SK-N-SH treated with all-trans-retinoic acid at 6 μM for 48 hours (cell line): ENCODE results near the gene DENND2A.
A peak's percentile ranks its signal among the peaks of the same experiment; 100 is the strongest.

Source experiments
- ATAC-seq: fragments of 200-7000 bp; cut with Tn5 transposase; 3 replicates; pipeline ENCODE4 v1.9.1; 2020; ENCODE audit warnings: mild to moderate bottlenecking, moderate library complexity
- ARNTL ChIP-seq: fragments of 450-650 bp; formaldehyde crosslinking; IDR thresholded peaks from 2 replicates; pipeline ENCODE4 v1.5.0; 2020; ENCODE audit warnings: low read depth, mild to moderate bottlenecking, moderate library complexity, borderline replicate concordance
- BACH2 ChIP-seq: fragments of 250-450 bp; sonication (Bioruptor Pico); IDR thresholded peaks from 2 replicates; pipeline ENCODE4 v1.9.0; 2021; ENCODE audit warnings: mild to moderate bottlenecking, borderline replicate concordance
- CREB5 ChIP-seq: fragments of 250-450 bp; sonication (Bioruptor Pico); IDR thresholded peaks from 2 replicates; pipeline ENCODE4 v1.5.1; 2020; ENCODE audit warnings: low read depth, mild to moderate bottlenecking, moderate library complexity
- ESRRG ChIP-seq: fragments of 250-450 bp; sonication (Bioruptor Pico); IDR thresholded peaks from 2 replicates; pipeline ENCODE4 v1.6.1; 2021; ENCODE audit warnings: mild to moderate bottlenecking
- GLIS3 ChIP-seq: fragments of 250-450 bp; sonication (Bioruptor Pico); IDR thresholded peaks from 2 replicates; pipeline ENCODE4 v1.5.0; 2020; ENCODE audit warnings: mild to moderate bottlenecking, moderate library complexity
- ISL1 ChIP-seq: fragments of 250-450 bp; sonication (Bioruptor Pico); IDR thresholded peaks from 2 replicates; pipeline ENCODE4 v2.1.2; 2022; ENCODE audit warnings: mild to moderate bottlenecking, moderate library complexity
- OSR1 ChIP-seq: fragments of 250-450 bp; sonication (Bioruptor Pico); IDR thresholded peaks from 2 replicates; pipeline ENCODE4 v1.8.0; 2022; ENCODE audit warnings: moderate library complexity, mild to moderate bottlenecking, inconsistent platforms
- PPARA ChIP-seq: fragments of 250-450 bp; sonication (Bioruptor Pico); IDR thresholded peaks from 2 replicates; pipeline ENCODE4 v1.5.0; 2020; ENCODE audit warnings: mild to moderate bottlenecking, borderline replicate concordance
- RARB ChIP-seq: fragments of 250-450 bp; sonication (Bioruptor Pico); IDR thresholded peaks from 2 replicates; pipeline ENCODE4 v1.8.0; 2021; ENCODE audit warnings: mild to moderate bottlenecking, moderate library complexity
- TCF4 ChIP-seq: fragments of 250-450 bp; sonication (Bioruptor Pico); IDR thresholded peaks from 2 replicates; pipeline ENCODE4 v1.8.0; 2021; ENCODE audit warnings: mild to moderate bottlenecking, moderate library complexity, borderline replicate concordance
- TOX ChIP-seq: fragments of 250-450 bp; sonication (Bioruptor Pico); IDR thresholded peaks from 2 replicates; pipeline ENCODE4 v1.8.0; 2021; ENCODE audit warnings: mild to moderate bottlenecking, moderate library complexity, borderline replicate concordance
- ZC3H10 ChIP-seq: fragments of 250-450 bp; sonication (Bioruptor Pico); IDR thresholded peaks from 2 replicates; pipeline ENCODE4 v1.5.1; 2021; ENCODE audit warnings: mild to moderate bottlenecking, moderate library complexity
- ZFP3 ChIP-seq: fragments of 250-450 bp; sonication (Bioruptor Pico); IDR thresholded peaks from 2 replicates; pipeline ENCODE4 v1.5.0; 2020; ENCODE audit warnings: mild to moderate bottlenecking, moderate library complexity
- ZFP30 ChIP-seq: fragments of 450-650 bp; formaldehyde crosslinking; IDR thresholded peaks from 2 replicates; pipeline ENCODE4 v1.5.0; 2022; ENCODE audit warnings: mild to moderate bottlenecking, moderate library complexity
- ZNF565 ChIP-seq: fragments of 450-650 bp; formaldehyde crosslinking; conservative IDR thresholded peaks from 2 replicates; pipeline ENCODE4 v1.5.0; 2020; ENCODE audit warnings: low read depth, mild to moderate bottlenecking, moderate library complexity
- ZNF70 ChIP-seq: fragments of 450-650 bp; formaldehyde crosslinking; IDR thresholded peaks from 2 replicates; pipeline ENCODE4 v1.5.0; 2020; ENCODE audit warnings: mild to moderate bottlenecking, moderate library complexity
- ZNF8 ChIP-seq: fragments of 450-650 bp; formaldehyde crosslinking; IDR thresholded peaks from 2 replicates; pipeline ENCODE4 v1.5.0; 2020; ENCODE audit warnings: mild to moderate bottlenecking, moderate library complexity
- TF ChIP-seq, protein P1 (sequence below): fragments of 250-450 bp; sonication (Bioruptor Pico); IDR thresholded peaks from 2 replicates; pipeline ENCODE4 v1.5.1; 2021; ENCODE audit warnings: mild to moderate bottlenecking, moderate library complexity
- TF ChIP-seq, protein P2 (sequence below): fragments of 250-450 bp; sonication (Bioruptor Pico); IDR thresholded peaks from 2 replicates; pipeline ENCODE4 v1.8.0; 2020; ENCODE audit warnings: mild to moderate bottlenecking, moderate library complexity, borderline replicate concordance
- TF ChIP-seq, protein P3 (sequence below): fragments of 250-450 bp; sonication (Bioruptor Pico); IDR thresholded peaks from 2 replicates; pipeline ENCODE4 v1.8.0; 2021; ENCODE audit warnings: low read depth, mild to moderate bottlenecking, moderate library complexity, borderline replicate concordance
- TF ChIP-seq, protein P4 (sequence below): fragments of 250-450 bp; sonication (Bioruptor Pico); IDR thresholded peaks from 2 replicates; pipeline ENCODE4 v1.5.0; 2020; ENCODE audit warnings: mild to moderate bottlenecking, moderate library complexity

DENND2A gene

GRCh38 chr7:140519007-140519399 lies 121.6 kb downstream of the DENND2A start:
- no peak for ATAC-seq
- TF ChIP-seq, protein P1, sequence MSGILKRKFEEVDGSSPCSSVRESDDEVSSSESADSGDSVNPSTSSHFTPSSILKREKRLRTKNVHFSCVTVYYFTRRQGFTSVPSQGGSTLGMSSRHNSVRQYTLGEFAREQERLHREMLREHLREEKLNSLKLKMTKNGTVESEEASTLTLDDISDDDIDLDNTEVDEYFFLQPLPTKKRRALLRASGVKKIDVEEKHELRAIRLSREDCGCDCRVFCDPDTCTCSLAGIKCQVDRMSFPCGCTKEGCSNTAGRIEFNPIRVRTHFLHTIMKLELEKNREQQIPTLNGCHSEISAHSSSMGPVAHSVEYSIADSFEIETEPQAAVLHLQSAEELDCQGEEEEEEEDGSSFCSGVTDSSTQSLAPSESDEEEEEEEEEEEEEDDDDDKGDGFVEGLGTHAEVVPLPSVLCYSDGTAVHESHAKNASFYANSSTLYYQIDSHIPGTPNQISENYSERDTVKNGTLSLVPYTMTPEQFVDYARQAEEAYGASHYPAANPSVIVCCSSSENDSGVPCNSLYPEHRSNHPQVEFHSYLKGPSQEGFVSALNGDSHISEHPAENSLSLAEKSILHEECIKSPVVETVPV (CRISPR knock-in tag), result no peak
- TF ChIP-seq CREB5 (no peak), TCF4 (CRISPR knock-in tag) (no peak), OSR1 (CRISPR knock-in tag) (no peak), ESRRG (CRISPR knock-in tag) (no peak), ZC3H10 (CRISPR knock-in tag) (no peak), ZNF565 (CRISPR knock-in tag) (no peak), RARB (CRISPR knock-in tag) (no peak), TOX (CRISPR knock-in tag) (no peak), ZFP3 (no peak), ARNTL (no peak), GLIS3 (no peak)
- TF ChIP-seq, protein P2, sequence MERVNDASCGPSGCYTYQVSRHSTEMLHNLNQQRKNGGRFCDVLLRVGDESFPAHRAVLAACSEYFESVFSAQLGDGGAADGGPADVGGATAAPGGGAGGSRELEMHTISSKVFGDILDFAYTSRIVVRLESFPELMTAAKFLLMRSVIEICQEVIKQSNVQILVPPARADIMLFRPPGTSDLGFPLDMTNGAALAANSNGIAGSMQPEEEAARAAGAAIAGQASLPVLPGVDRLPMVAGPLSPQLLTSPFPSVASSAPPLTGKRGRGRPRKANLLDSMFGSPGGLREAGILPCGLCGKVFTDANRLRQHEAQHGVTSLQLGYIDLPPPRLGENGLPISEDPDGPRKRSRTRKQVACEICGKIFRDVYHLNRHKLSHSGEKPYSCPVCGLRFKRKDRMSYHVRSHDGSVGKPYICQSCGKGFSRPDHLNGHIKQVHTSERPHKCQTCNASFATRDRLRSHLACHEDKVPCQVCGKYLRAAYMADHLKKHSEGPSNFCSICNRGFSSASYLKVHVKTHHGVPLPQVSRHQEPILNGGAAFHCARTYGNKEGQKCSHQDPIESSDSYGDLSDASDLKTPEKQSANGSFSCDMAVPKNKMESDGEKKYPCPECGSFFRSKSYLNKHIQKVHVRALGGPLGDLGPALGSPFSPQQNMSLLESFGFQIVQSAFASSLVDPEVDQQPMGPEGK, result no peak
- TF ChIP-seq, all 23 proteins: peak for 0

DNA sequence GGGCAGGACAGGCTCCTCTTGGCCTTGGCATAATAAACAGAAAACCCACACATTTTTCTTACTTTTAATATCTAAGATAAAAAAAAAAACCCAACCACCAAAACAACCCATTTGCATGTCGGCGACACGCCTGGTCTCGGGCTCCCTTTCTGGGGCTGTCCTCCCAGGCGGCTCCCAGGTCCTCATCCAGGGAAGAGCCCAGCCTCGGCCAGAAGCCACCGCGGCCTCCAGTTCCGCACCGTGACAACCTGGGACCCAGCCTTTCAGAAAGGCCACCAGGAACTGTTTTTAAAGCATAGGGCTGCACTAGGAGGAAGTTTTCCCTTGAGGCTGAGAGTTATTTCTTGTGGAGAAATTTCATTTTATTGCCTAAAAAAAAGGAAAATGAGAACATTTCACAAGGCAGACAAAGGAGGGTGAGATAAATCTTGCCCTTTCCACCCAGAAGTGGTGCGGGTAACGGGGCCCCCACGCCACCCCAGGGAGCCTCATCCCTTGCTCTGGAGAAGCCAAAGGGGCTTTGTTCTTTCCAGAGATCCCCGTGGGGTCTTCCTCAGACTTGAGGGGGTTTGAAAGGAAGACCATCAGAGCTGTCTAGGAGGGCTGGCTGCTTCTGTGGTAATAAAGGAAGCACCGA lies 122.1 kb downstream of the DENND2A start:
- peak; percentile 13 for ATAC-seq
- TF ChIP-seq ZFP30 (CRISPR knock-in tag), result no peak
- no peak for TF ChIP-seq ARNTL
- no peak for TF ChIP-seq RARB (CRISPR knock-in tag)
- no peak for TF ChIP-seq PPARA (CRISPR knock-in tag)
- TF ChIP-seq, protein P3, sequence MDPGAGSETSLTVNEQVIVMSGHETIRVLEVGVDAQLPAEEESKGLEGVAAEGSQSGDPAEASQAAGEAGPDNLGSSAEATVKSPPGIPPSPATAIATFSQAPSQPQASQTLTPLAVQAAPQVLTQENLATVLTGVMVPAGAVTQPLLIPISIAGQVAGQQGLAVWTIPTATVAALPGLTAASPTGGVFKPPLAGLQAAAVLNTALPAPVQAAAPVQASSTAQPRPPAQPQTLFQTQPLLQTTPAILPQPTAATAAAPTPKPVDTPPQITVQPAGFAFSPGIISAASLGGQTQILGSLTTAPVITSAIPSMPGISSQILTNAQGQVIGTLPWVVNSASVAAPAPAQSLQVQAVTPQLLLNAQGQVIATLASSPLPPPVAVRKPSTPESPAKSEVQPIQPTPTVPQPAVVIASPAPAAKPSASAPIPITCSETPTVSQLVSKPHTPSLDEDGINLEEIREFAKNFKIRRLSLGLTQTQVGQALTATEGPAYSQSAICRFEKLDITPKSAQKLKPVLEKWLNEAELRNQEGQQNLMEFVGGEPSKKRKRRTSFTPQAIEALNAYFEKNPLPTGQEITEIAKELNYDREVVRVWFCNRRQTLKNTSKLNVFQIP (CRISPR knock-in tag), result no peak
- TF ChIP-seq, protein P4, sequence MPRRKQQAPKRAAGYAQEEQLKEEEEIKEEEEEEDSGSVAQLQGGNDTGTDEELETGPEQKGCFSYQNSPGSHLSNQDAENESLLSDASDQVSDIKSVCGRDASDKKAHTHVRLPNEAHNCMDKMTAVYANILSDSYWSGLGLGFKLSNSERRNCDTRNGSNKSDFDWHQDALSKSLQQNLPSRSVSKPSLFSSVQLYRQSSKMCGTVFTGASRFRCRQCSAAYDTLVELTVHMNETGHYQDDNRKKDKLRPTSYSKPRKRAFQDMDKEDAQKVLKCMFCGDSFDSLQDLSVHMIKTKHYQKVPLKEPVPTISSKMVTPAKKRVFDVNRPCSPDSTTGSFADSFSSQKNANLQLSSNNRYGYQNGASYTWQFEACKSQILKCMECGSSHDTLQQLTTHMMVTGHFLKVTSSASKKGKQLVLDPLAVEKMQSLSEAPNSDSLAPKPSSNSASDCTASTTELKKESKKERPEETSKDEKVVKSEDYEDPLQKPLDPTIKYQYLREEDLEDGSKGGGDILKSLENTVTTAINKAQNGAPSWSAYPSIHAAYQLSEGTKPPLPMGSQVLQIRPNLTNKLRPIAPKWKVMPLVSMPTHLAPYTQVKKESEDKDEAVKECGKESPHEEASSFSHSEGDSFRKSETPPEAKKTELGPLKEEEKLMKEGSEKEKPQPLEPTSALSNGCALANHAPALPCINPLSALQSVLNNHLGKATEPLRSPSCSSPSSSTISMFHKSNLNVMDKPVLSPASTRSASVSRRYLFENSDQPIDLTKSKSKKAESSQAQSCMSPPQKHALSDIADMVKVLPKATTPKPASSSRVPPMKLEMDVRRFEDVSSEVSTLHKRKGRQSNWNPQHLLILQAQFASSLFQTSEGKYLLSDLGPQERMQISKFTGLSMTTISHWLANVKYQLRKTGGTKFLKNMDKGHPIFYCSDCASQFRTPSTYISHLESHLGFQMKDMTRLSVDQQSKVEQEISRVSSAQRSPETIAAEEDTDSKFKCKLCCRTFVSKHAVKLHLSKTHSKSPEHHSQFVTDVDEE, result no peak
- TF ChIP-seq ZNF8 (CRISPR knock-in tag), result no peak
- no peak for TF ChIP-seq BACH2 (CRISPR knock-in tag)
- TF ChIP-seq ZNF565 (CRISPR knock-in tag), result no peak
- TF ChIP-seq, protein P1 (CRISPR knock-in tag), result no peak
- no peak for TF ChIP-seq ZNF70 (CRISPR knock-in tag)
- TF ChIP-seq, protein P2, result no peak
- no peak for TF ChIP-seq ESRRG (CRISPR knock-in tag)
- no peak for TF ChIP-seq ISL1 (CRISPR knock-in tag)
- no peak for TF ChIP-seq GLIS3
- TF ChIP-seq OSR1 (CRISPR knock-in tag), result no peak
- TF ChIP-seq TCF4 (CRISPR knock-in tag), result no peak
